IMR-90 (cell line): ENCODE measurements around the gene USO1. TPM values are rescaled to one million over a fixed set of nuclear protein-coding genes. Genes with fewer than 3 reads are reported as not detected.

ENCODE experiments used
- ATAC-seq: fragments of 200-7000 bp; cut with Tn5 transposase; 2 replicates; pipeline ENCODE4 v1.9.1; 2020; ENCODE audit warnings: low read depth, mild to moderate bottlenecking, moderate library complexity
- BruUV-seq: library from RNA; stranded (reverse); fragments of 400-500 nt; replicated peaks from 2 replicates; lab custom pipeline; 2021; lab: Mats Ljungman, UMichigan
- CTCF ChIA-PET: fragments of 300-600 bp; formaldehyde crosslinking; extraction: SDS; loops from one replicate; lab custom pipeline; 2021; ENCODE audit warnings: antibody characterized with exemption; lab: Yijun Ruan, JAX
- POLR2A ChIA-PET: fragments of 300-600 bp; sonication (Branson Sonifier 250); formaldehyde crosslinking; loops from one replicate; lab custom pipeline; 2022; ENCODE audit warnings: antibody characterized with exemption; ENCODE audit not compliant: unreplicated experiment; lab: Charles Lee
- DNase-seq: peaks from one replicate; pipeline ENCODE4 v3.0.0; 2013
- H2AFZ ChIP-seq: replicated peaks from 2 replicates; pipeline ENCODE3; 2013; ENCODE audit warnings: low read length, mild to moderate bottlenecking; ENCODE audit not compliant: poor library complexity
- H2AK5ac ChIP-seq: 2 replicates; pipeline ENCODE4 v1.6.1; 2013; ENCODE audit warnings: low read depth, low read length, inconsistent platforms
- H2AK9ac ChIP-seq: replicated peaks from 2 replicates; pipeline ENCODE3; 2013; ENCODE audit warnings: mild to moderate bottlenecking, low read depth, low read length, moderate library complexity; ENCODE audit not compliant: poor library complexity
- H2BK120ac ChIP-seq: 2 replicates; pipeline ENCODE4 v1.6.1; 2013; ENCODE audit warnings: low read depth, low read length, inconsistent platforms
- H2BK15ac ChIP-seq: 3 replicates; pipeline ENCODE4 v1.6.1; 2013; ENCODE audit warnings: low read depth, low read length, inconsistent platforms
- H2BK20ac ChIP-seq: 2 replicates; pipeline ENCODE4 v1.6.1; 2013; ENCODE audit warnings: low read depth, mild to moderate bottlenecking, inconsistent platforms, low read length, moderate library complexity
- H2BK5ac ChIP-seq: 2 replicates; pipeline ENCODE4 v1.6.1; 2013; ENCODE audit warnings: mild to moderate bottlenecking, low read depth, low read length, inconsistent platforms; ENCODE audit not compliant: poor library complexity, severe bottlenecking
- H3K14ac ChIP-seq: replicated peaks from 2 replicates; pipeline ENCODE4 v1.6.1; 2013; ENCODE audit warnings: low read depth, low read length, inconsistent platforms
- H3K18ac ChIP-seq: 2 replicates; pipeline ENCODE4 v1.6.1; 2013; ENCODE audit warnings: low read depth, low read length, control low read depth
- H3K23ac ChIP-seq: 2 replicates; pipeline ENCODE4 v1.6.1; 2013; ENCODE audit warnings: low read depth, low read length, inconsistent platforms
- H3K27ac ChIP-seq: 2 replicates; pipeline ENCODE4 v1.5.1; 2013; ENCODE audit warnings: mild to moderate bottlenecking, control low read depth, low read length; ENCODE audit not compliant: insufficient read depth
- H3K27me3 ChIP-seq: 2 replicates; pipeline ENCODE4 v1.6.1; 2013; ENCODE audit warnings: low read length; ENCODE audit not compliant: control insufficient read depth, insufficient read depth
- H3K36me3 ChIP-seq: 2 replicates; pipeline ENCODE4 v1.6.1; 2013; ENCODE audit warnings: low read length, mixed read lengths; ENCODE audit not compliant: control insufficient read depth, insufficient read depth
- H3K4ac ChIP-seq: 2 replicates; pipeline ENCODE4 v1.6.1; 2013; ENCODE audit warnings: low read depth, low read length, inconsistent platforms
- H3K4me1 ChIP-seq: 2 replicates; pipeline ENCODE4 v1.6.1; 2013; ENCODE audit warnings: low read length, mixed read lengths; ENCODE audit not compliant: control insufficient read depth, insufficient read depth
- H3K4me2 ChIP-seq: 2 replicates; pipeline ENCODE4 v1.6.1; 2013; ENCODE audit warnings: low read depth, mild to moderate bottlenecking, control low read depth, low read length, moderate library complexity
- H3K4me3 ChIP-seq: 2 replicates; pipeline ENCODE4 v1.5.1; 2013; ENCODE audit warnings: low read depth, mild to moderate bottlenecking, control low read depth, low read length, moderate library complexity; ENCODE audit not compliant: insufficient read depth
- H3K56ac ChIP-seq: 2 replicates; pipeline ENCODE4 v1.6.1; 2013; ENCODE audit warnings: low read length, inconsistent platforms; ENCODE audit not compliant: insufficient read depth; ENCODE audit errors: extremely low read depth
- H3K79me1 ChIP-seq, 2 experiments: 2 replicates each; pipeline ENCODE4 v1.6.1; 2013; ENCODE audit warnings: low read length in 2 of 2, inconsistent platforms in 1 of 2, low read depth in 1 of 2
- H3K9ac ChIP-seq: 2 replicates; pipeline ENCODE4 v1.6.1; 2013; ENCODE audit warnings: low read depth, low read length, control low read depth
- H3K9me1 ChIP-seq: 2 replicates; pipeline ENCODE4 v1.6.1; 2013; ENCODE audit warnings: low read length, inconsistent platforms; ENCODE audit not compliant: insufficient read depth
- H3K9me3 ChIP-seq: 2 replicates; pipeline ENCODE4 v1.6.1; 2013; ENCODE audit warnings: low read length; ENCODE audit not compliant: control insufficient read depth, insufficient read depth
- H4K20me1 ChIP-seq: 2 replicates; pipeline ENCODE4 v1.6.1; 2013; ENCODE audit warnings: low read length, inconsistent platforms; ENCODE audit not compliant: insufficient read depth
- H4K5ac ChIP-seq: 2 replicates; pipeline ENCODE4 v1.6.1; 2013; ENCODE audit warnings: mild to moderate bottlenecking, low read depth, low read length, control low read depth
- H4K8ac ChIP-seq, 2 experiments: 2 replicates each; pipeline ENCODE4 v1.6.1; 2013; ENCODE audit warnings: low read depth in 2 of 2, low read length in 2 of 2, control low read depth in 1 of 2, inconsistent platforms in 1 of 2
- H4K91ac ChIP-seq: 2 replicates; pipeline ENCODE4 v1.6.1; 2013; ENCODE audit warnings: low read depth, low read length, inconsistent platforms; ENCODE audit not compliant: insufficient read depth
- BHLHE40 ChIP-seq: fragments of 150-350 bp; IDR thresholded peaks from 2 replicates; pipeline ENCODE4 v1.6.1; 2016; ENCODE audit warnings: mild to moderate bottlenecking, low read depth, low read length
- CEBPB ChIP-seq: IDR thresholded peaks from 2 replicates; pipeline ENCODE4 v1.6.1; 2012; ENCODE audit warnings: low read depth, low read length, improper control_type of control experiment
- CHD1 ChIP-seq: IDR thresholded peaks from 2 replicates; pipeline ENCODE4 v1.6.1; 2012; ENCODE audit warnings: low read depth, low read length, improper control_type of control experiment
- FOS ChIP-seq: fragments of 150-350 bp; IDR thresholded peaks from 2 replicates; pipeline ENCODE4 v1.6.1; 2016; ENCODE audit warnings: low read depth, low read length
- MAFK ChIP-seq: IDR thresholded peaks from 2 replicates; pipeline ENCODE4 v1.6.1; 2012; ENCODE audit warnings: low read depth, low read length, improper control_type of control experiment
- MAZ ChIP-seq: IDR thresholded peaks from 2 replicates; pipeline ENCODE4 v1.6.1; 2012; ENCODE audit warnings: low read depth, mild to moderate bottlenecking, low read length, improper control_type of control experiment, moderate library complexity, borderline replicate concordance
- MXI1 ChIP-seq: IDR thresholded peaks from 2 replicates; pipeline ENCODE4 v1.6.1; 2012; ENCODE audit warnings: low read depth, mild to moderate bottlenecking, low read length, moderate library complexity, borderline replicate concordance
- NFE2L2 ChIP-seq: fragments of 150-350 bp; IDR thresholded peaks from 2 replicates; pipeline ENCODE4 v1.6.1; 2016; ENCODE audit warnings: low read depth, mild to moderate bottlenecking, low read length
- POLR2A ChIP-seq: IDR thresholded peaks from 2 replicates; pipeline ENCODE4 v1.6.1; 2012; ENCODE audit warnings: mild to moderate bottlenecking, low read depth, low read length
- RAD21 ChIP-seq: IDR thresholded peaks from 2 replicates; pipeline ENCODE4 v1.6.1; 2012; ENCODE audit warnings: low read length, improper control_type of control experiment
- RCOR1 ChIP-seq: IDR thresholded peaks from 2 replicates; pipeline ENCODE4 v1.6.1; 2012; ENCODE audit warnings: mild to moderate bottlenecking, low read length, improper control_type of control experiment; ENCODE audit not compliant: insufficient replicate concordance
- RFX5 ChIP-seq: IDR thresholded peaks from 2 replicates; pipeline ENCODE4 v1.8.0; 2012; ENCODE audit warnings: low read depth, mild to moderate bottlenecking, low read length, moderate library complexity
- SMC3 ChIP-seq: fragments of 150-350 bp; IDR thresholded peaks from 2 replicates; pipeline ENCODE4 v1.6.1; 2016; ENCODE audit warnings: low read depth, mild to moderate bottlenecking, antibody characterized with exemption, low read length, moderate library complexity
- USF2 ChIP-seq: fragments of 150-350 bp; IDR thresholded peaks from 2 replicates; pipeline ENCODE4 v1.6.1; 2017; ENCODE audit warnings: mild to moderate bottlenecking, antibody characterized with exemption, low read length, low read depth
- dilution Hi-C: fragments of 300-500 bp; cut with HindIII; formaldehyde crosslinking; loops from one replicate; pipeline ENCODE4 v1.14.3; 2018; ENCODE audit warnings: low sequenced_read_pairs; ENCODE audit not compliant: unreplicated experiment
- in situ Hi-C: fragments of 300-500 bp; cut with MboI; formaldehyde crosslinking; loops from 3 replicates; pipeline ENCODE4 v1.14.3; 2019; ENCODE audit warnings: low sequenced_read_pairs, inconsistent platforms, mixed read lengths
- intact Hi-C: fragments of 100-400 bp; cut with micrococcal nuclease; formaldehyde crosslinking; loops from 2 replicates; pipeline ENCODE4 v1.10.0; 2022
- polyA plus RNA-seq, 3 experiments: library from polyadenylated mRNA; depleted of rRNA; stranded (reverse); fragments of >200 nt; gene quantifications; 2 replicates each; pipeline ENCODE4 v1.2.3, GENCODE V29; 2012; ENCODE audit warnings: low replicate concordance in 1 of 3
- total RNA-seq: library from RNA; depleted of rRNA; stranded (reverse); fragments of >200 nt; gene quantifications from 2 replicates; pipeline ENCODE4 v1.2.3, GENCODE V29; 2012
- TF ChIP-seq, protein P1 (sequence below): fragments of 150-350 bp; IDR thresholded peaks from 2 replicates; pipeline ENCODE4 v1.6.1; 2016; ENCODE audit warnings: low read depth, mild to moderate bottlenecking, low read length, moderate library complexity, borderline replicate concordance
- TF ChIP-seq, protein P2 (sequence below): conservative IDR thresholded peaks from 2 replicates; pipeline ENCODE4 v1.5.1; 2012; ENCODE audit warnings: mild to moderate bottlenecking, low read depth, low read length, improper control_type of control experiment

The USO1 gene
- total and polyA plus RNA-seq, 2 of the 4 experiments (the other 2 are of a cell fraction) = 63.7 to 121 TPM

DNA sequence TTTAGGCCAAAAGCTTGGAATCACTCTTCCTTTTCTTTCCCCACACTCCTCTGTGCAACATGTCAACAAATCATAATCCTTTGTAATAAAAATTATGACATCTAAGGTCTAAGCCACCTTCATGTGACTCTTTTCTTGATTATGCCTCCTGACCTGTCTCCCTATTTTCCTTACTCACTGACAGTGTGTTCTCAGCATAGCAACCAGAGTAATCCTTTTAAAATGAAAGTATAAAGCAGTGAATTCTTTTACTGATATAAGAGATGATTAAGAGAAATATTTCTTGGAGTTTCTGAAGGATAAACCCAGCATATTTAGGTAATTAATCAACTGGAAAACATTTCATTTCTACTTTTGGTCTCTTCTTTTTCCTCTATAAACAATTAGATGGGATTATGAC lies 44.7 kb downstream of the USO1 start:
- peak overlapping the region; percentile 86 for H3K4me2 ChIP-seq
- H2BK5ac ChIP-seq = peak overlapping the region; percentile 28
- H3K36me3 ChIP-seq = peaks cover 13% of the 10 kb centered on the region
- H3K79me1 ChIP-seq = peaks cover 8 to 13% of the 10 kb centered on the region in 2 experiments
- H3K4me1 ChIP-seq = peaks cover 3% of the 10 kb centered on the region; the same call in 1 of the 2 replicates
- no peak overlapping the region for H2BK120ac ChIP-seq
- BruUV-seq = no TSS peak
- H3K4ac ChIP-seq = no peak overlapping the region
- H3K27me3 ChIP-seq = no peaks in the 10 kb centered on the region
- H3K23ac ChIP-seq = no peak overlapping the region
- TF ChIP-seq NFE2L2 = no peak
- TF ChIP-seq CHD1 = no peak
- TF ChIP-seq, protein P1, sequence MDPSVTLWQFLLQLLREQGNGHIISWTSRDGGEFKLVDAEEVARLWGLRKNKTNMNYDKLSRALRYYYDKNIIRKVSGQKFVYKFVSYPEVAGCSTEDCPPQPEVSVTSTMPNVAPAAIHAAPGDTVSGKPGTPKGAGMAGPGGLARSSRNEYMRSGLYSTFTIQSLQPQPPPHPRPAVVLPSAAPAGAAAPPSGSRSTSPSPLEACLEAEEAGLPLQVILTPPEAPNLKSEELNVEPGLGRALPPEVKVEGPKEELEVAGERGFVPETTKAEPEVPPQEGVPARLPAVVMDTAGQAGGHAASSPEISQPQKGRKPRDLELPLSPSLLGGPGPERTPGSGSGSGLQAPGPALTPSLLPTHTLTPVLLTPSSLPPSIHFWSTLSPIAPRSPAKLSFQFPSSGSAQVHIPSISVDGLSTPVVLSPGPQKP = no peak
- TF ChIP-seq RCOR1 = no peak
- no peak for TF ChIP-seq POLR2A
- TF ChIP-seq USF2 = no peak
- no peak for TF ChIP-seq MXI1
- no peak for TF ChIP-seq BHLHE40
- TF ChIP-seq MAZ = no peak
- TF ChIP-seq, protein P2, sequence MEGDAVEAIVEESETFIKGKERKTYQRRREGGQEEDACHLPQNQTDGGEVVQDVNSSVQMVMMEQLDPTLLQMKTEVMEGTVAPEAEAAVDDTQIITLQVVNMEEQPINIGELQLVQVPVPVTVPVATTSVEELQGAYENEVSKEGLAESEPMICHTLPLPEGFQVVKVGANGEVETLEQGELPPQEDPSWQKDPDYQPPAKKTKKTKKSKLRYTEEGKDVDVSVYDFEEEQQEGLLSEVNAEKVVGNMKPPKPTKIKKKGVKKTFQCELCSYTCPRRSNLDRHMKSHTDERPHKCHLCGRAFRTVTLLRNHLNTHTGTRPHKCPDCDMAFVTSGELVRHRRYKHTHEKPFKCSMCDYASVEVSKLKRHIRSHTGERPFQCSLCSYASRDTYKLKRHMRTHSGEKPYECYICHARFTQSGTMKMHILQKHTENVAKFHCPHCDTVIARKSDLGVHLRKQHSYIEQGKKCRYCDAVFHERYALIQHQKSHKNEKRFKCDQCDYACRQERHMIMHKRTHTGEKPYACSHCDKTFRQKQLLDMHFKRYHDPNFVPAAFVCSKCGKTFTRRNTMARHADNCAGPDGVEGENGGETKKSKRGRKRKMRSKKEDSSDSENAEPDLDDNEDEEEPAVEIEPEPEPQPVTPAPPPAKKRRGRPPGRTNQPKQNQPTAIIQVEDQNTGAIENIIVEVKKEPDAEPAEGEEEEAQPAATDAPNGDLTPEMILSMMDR = no peak
- TF ChIP-seq FOS = no peak
- TF ChIP-seq SMC3 = no peak
- no peak for TF ChIP-seq RAD21
- no peak for TF ChIP-seq CEBPB
- TF ChIP-seq RFX5 = no peak
- no peak for TF ChIP-seq MAFK
- no peak overlapping the region for H3K27ac ChIP-seq
- H2BK15ac ChIP-seq = no peak overlapping the region
- ChIA-PET POLR2A (no interaction called here), CTCF (interaction anchor here (0.9 kb wide), 1 partner anchor 11 kb away, joined by 3 read pairs; no protein-coding TSS in a partner anchor)
- no peak overlapping the region for H4K8ac ChIP-seq
- dilution Hi-C loops (no loop called here), in situ Hi-C loops (no loop called here), intact Hi-C loops (no loop called here)
- no peak overlapping the region for H4K5ac ChIP-seq
- ATAC-seq (peak; percentile 75), DNase-seq (peak; percentile 33)
- H3K9me3 ChIP-seq = no peaks in the 10 kb centered on the region
- no peak overlapping the region for H3K4me3 ChIP-seq
- H2AK5ac ChIP-seq = no peak overlapping the region
- H3K56ac ChIP-seq = no peak overlapping the region
- peaks cover 3% of the 10 kb centered on the region for H3K9me1 ChIP-seq
- no peak overlapping the region for H4K91ac ChIP-seq
- peak overlapping the region; percentile 35; the same call in 1 of the 2 replicates for H3K18ac ChIP-seq
- no peak overlapping the region for H3K9ac ChIP-seq
- H2BK20ac ChIP-seq = no peak overlapping the region
- H2AK9ac ChIP-seq = no peak overlapping the region
- H3K14ac ChIP-seq = no peak overlapping the region
- H4K20me1 ChIP-seq = no peaks in the 10 kb centered on the region
- H2AFZ ChIP-seq = no peak overlapping the region
